M059J (cell line): ENCODE results near the gene ICE2. TPM values are rescaled to one million over a fixed set of nuclear protein-coding genes. Genes with fewer than 3 reads are reported as not detected.

Experiments
- DNase-seq: peaks from one replicate; pipeline ENCODE4 v3.0.0-alpha.2; 2012; ENCODE audit warnings: low read depth
- total RNA-seq: library from RNA; depleted of rRNA; stranded (reverse); fragments of >200 nt; shearing (Covaris generic); gene quantifications from 2 replicates; pipeline ENCODE4 v1.2.3, GENCODE V29; 2014

Gene ICE2
- total RNA-seq, 1 experiment from 2014 or later: 17.0 TPM

- DNase-seq: no peak
These were observed 14.2 kb upstream of the ICE2 start for GRCh38 chr15:60493166-60493565.

- no peak for DNase-seq
These were observed 7.8 kb upstream of the ICE2 start for GRCh38 chr15:60486742-60487141.

- DNase-seq: no peak
These were observed 6.6 kb upstream of the ICE2 start for GRCh38 chr15:60485365-60486055.

- DNase-seq: no peak
These were observed 4.1 kb upstream of the ICE2 start for GRCh38 chr15:60483042-60483441.

- no peak for DNase-seq
These were observed 1.9 kb upstream of the ICE2 start for GRCh38 chr15:60480888-60481287.

- no peak for DNase-seq
These were observed 1.2 kb upstream of the ICE2 start for GRCh38 chr15:60480149-60480548.

- no peak for DNase-seq
These were observed 594 bp upstream of the ICE2 start for GRCh38 chr15:60479361-60480110.

- DNase-seq: peak; percentile 40
These were observed 901 bp downstream of the ICE2 start for GRCh38 chr15:60477916-60478565.

GRCh38 chr15:60477164-60477563, 1.8 kb downstream of the ICE2 start:
- peak; percentile 7 for DNase-seq

GRCh38 chr15:60476713-60477112, 2.2 kb downstream of the ICE2 start:
- peak; percentile 38 for DNase-seq

GRCh38 chr15:60473135-60473534, 5.8 kb downstream of the ICE2 start:
- DNase-seq: no peak

- no peak for DNase-seq
These were observed 7.6 kb downstream of the ICE2 start for GRCh38 chr15:60471314-60471713.

- DNase-seq: peak; percentile 44
These were observed 8.9 kb downstream of the ICE2 start for GRCh38 chr15:60469893-60470641.

GRCh38 chr15:60464836-60465630, 13.9 kb downstream of the ICE2 start:
- DNase-seq: peak; percentile 69

GRCh38 chr15:60462027-60462426, 16.9 kb downstream of the ICE2 start:
- no peak for DNase-seq

- DNase-seq: no peak
These were observed 18.0 kb downstream of the ICE2 start for GRCh38 chr15:60460931-60461330.

GRCh38 chr15:60458721-60459120, 20.2 kb downstream of the ICE2 start:
- DNase-seq: no peak

GRCh38 chr15:60457985-60458384, 21.0 kb downstream of the ICE2 start:
- DNase-seq: no peak

GRCh38 chr15:60454824-60455223, 24.1 kb downstream of the ICE2 start:
- DNase-seq: no peak

- no peak for DNase-seq
These were observed 30.1 kb downstream of the ICE2 start for GRCh38 chr15:60448668-60449360.
